Measurements from ENCODE around the gene BLVRB. TPM values are rescaled to one million over a fixed set of nuclear protein-coding genes. Genes with fewer than 3 reads are reported as not detected.
A peak's percentile ranks its signal among the peaks of the same experiment; 100 is the strongest.

Gene BLVRB
- total and polyA plus RNA-seq, 4 donors, result 135 to 413 (median 260) TPM

DNA sequence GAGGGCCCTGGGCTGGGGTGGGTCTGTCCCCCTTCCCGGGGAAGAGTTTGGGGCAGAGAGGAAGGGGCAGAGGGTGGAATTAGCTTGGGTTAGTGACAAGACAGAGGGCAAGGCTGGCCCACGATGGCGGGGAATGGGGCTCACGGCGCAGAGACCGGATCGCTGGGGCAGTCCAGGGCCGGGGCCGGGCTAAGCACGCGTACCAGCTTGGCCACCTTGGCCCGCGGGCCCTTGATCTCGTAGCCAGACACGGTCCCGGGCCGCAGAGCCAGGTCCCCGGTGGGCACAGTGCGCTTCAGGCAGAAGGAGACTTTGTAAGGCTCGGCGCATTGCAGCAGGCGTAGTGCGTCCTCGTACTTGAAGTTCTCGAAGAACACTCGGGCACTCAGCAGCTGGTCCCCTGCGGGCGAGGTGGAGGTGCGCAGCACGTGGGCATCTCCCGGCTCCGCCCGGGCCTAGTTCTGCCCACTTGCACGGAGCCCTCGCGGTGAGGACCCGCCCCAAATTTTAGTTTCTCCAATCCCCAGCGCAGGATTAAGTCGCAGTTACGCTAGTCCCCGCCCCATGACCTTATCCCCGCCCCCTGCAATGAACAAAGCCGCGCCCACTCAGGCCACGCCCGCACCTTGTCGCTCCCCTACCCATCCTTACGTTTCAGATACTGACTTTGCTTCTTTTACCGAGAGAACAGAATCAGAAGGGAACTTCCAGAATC lies 67.0 kb downstream of the BLVRB start:
- no peak overlapping the region for H3K4me3 ChIP-seq

More for the DNA sequence above, 67.0 kb downstream of the BLVRB start:
- no peaks in the 10 kb centered on the region for H3K27me3 ChIP-seq (ENCODE audit: control insufficient read depth in 3 of 3, insufficient read depth in 3 of 3, low read length in 2 of 3)
- 50 to 56% methylated on average over 49 of the region's 49 CpGs for WGBS, 2 donors
- peaks cover 0 to 10% (median 0%) of the 10 kb centered on the region in 4 donors for H3K36me3 ChIP-seq (ENCODE audit: control insufficient read depth in 4 of 4, insufficient read depth in 4 of 4, low read length in 4 of 4)
- H3K9ac ChIP-seq (ENCODE audit: insufficient read depth in 1 of 2, low read length in 2 of 2), result no peak overlapping the region
- H3K9me3 ChIP-seq (ENCODE audit: control insufficient read depth in 4 of 4, insufficient read depth in 3 of 4, low read length in 3 of 4), result no peaks in the 10 kb centered on the region
- peak; percentile 65 for ATAC-seq (ENCODE audit: insufficient read depth, low FRiP score)
- TF ChIP-seq, protein P1, sequence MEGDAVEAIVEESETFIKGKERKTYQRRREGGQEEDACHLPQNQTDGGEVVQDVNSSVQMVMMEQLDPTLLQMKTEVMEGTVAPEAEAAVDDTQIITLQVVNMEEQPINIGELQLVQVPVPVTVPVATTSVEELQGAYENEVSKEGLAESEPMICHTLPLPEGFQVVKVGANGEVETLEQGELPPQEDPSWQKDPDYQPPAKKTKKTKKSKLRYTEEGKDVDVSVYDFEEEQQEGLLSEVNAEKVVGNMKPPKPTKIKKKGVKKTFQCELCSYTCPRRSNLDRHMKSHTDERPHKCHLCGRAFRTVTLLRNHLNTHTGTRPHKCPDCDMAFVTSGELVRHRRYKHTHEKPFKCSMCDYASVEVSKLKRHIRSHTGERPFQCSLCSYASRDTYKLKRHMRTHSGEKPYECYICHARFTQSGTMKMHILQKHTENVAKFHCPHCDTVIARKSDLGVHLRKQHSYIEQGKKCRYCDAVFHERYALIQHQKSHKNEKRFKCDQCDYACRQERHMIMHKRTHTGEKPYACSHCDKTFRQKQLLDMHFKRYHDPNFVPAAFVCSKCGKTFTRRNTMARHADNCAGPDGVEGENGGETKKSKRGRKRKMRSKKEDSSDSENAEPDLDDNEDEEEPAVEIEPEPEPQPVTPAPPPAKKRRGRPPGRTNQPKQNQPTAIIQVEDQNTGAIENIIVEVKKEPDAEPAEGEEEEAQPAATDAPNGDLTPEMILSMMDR (IDR thresholded peaks at IDR 0.05; ENCODE audit: control extremely low read depth, extremely low read depth), result no peak
- peaks cover 0 to 4% (median 0%) of the 10 kb centered on the region in 5 donors for H3K4me1 ChIP-seq (ENCODE audit: control insufficient read depth in 5 of 5, insufficient read depth in 5 of 5, low read length in 5 of 5)
- no peak overlapping the region for H3K27ac ChIP-seq (ENCODE audit: low read depth in 1 of 2, low read length in 1 of 2)
- peak; percentile 64 to 77 (median 72) for DNase-seq

Small RNA genes within 50 kb of the gene (small RNA-seq; reads per million reads assigned to genes)
- gene RF00017 (ENCODE audit: low replicate concordance), result not detected

Other genes starting within 250 kb of the BLVRB start
- not detected for gene TTC9B, start 247.4 kb downstream of the BLVRB start, total RNA-seq
- gene TTC9B, start 247.4 kb downstream of the BLVRB start, polyA plus RNA-seq, result not detected
- under 1 TPM; 0.52 to 0.68 TPM for gene CCNP, start 239.1 kb downstream of the BLVRB start, total RNA-seq
- gene CCNP, start 239.1 kb downstream of the BLVRB start, polyA plus RNA-seq, result under 1 TPM; 0.07 to 0.28 TPM
- 100 to 1,000 TPM; 117 to 138 TPM for gene AKT2, start 180.4 kb downstream of the BLVRB start, total RNA-seq
- gene AKT2, start 180.4 kb downstream of the BLVRB start, polyA plus RNA-seq, result 10 to 100 TPM; 62.3 to 69.7 TPM
- 10 to 100 TPM in 1 of 2 donors, 1 to 10 TPM in 1; 9.8 to 18.0 TPM for gene C19orf47, start 117.3 kb downstream of the BLVRB start, total RNA-seq
- gene C19orf47, start 117.3 kb downstream of the BLVRB start, polyA plus RNA-seq, result 10 to 100 TPM; 11.7 to 26.3 TPM
- 100 to 1,000 TPM; 257 to 407 TPM for gene PLD3, start 117.0 kb downstream of the BLVRB start, total RNA-seq
- 100 to 1,000 TPM; 205 to 219 TPM for gene PLD3, start 117.0 kb downstream of the BLVRB start, polyA plus RNA-seq
- gene HIPK4, start 75.6 kb downstream of the BLVRB start, total RNA-seq, result under 1 TPM in 1 of 2 donors, not detected in 1; 0.43 TPM
- under 1 TPM; 0.10 to 0.22 TPM for gene HIPK4, start 75.6 kb downstream of the BLVRB start, polyA plus RNA-seq
- 10 to 100 TPM; 25.6 to 43.8 TPM for gene PRX, start 52.4 kb downstream of the BLVRB start, total RNA-seq
- 10 to 100 TPM; 16.9 to 30.1 TPM for gene PRX, start 52.4 kb downstream of the BLVRB start, polyA plus RNA-seq
- 10 to 100 TPM; 10.8 to 25.1 TPM for gene SERTAD1, start 39.8 kb downstream of the BLVRB start, total RNA-seq
- gene SERTAD1, start 39.8 kb downstream of the BLVRB start, polyA plus RNA-seq, result 10 to 100 TPM; 23.3 to 37.9 TPM
- 10 to 100 TPM; 33.0 to 37.5 TPM for gene SERTAD3, start 21.4 kb downstream of the BLVRB start, total RNA-seq
- gene SERTAD3, start 21.4 kb downstream of the BLVRB start, polyA plus RNA-seq, result 10 to 100 TPM; 28.9 to 34.6 TPM
- under 1 TPM; 0.68 to 0.80 TPM for gene SPTBN4, start 1.3 kb upstream of the BLVRB start, total RNA-seq
- gene SPTBN4, start 1.3 kb upstream of the BLVRB start, polyA plus RNA-seq, result under 1 TPM; 0.58 to 0.75 TPM
- gene SHKBP1, start 111.1 kb upstream of the BLVRB start, total RNA-seq, result 100 to 1,000 TPM in 1 of 2 donors, 10 to 100 TPM in 1; 21.1 to 105 TPM
- 100 to 1,000 TPM in 1 of 2 donors, 10 to 100 TPM in 1; 89.0 to 191 TPM for gene SHKBP1, start 111.1 kb upstream of the BLVRB start, polyA plus RNA-seq
- gene LTBP4, start 135.6 kb upstream of the BLVRB start, total RNA-seq, result 100 to 1,000 TPM; 203 to 290 TPM
- gene LTBP4, start 135.6 kb upstream of the BLVRB start, polyA plus RNA-seq, result 10 to 100 TPM; 73.0 to 99.4 TPM
- 10 to 100 TPM; 18.5 to 41.2 TPM for gene NUMBL, start 224.9 kb upstream of the BLVRB start, total RNA-seq
- gene NUMBL, start 224.9 kb upstream of the BLVRB start, polyA plus RNA-seq, result 10 to 100 TPM; 13.2 to 15.7 TPM